ENCODE results near the gene DNAAF5. TPM values are rescaled to one million over a fixed set of nuclear protein-coding genes. Genes with fewer than 3 reads are reported as not detected.
"Not testable (repeated sequence)": the region's sequence is repeated elsewhere in the genome, so short reads cannot be mapped to it uniquely, and the experiment has no call there.

The DNAAF5 gene
- total RNA-seq, 4 donors from 2014 or later: 19.0 to 25.3 (median 24.1) TPM

- DNase-seq (ENCODE audit: low spot score in 2 of 2): no peak
- TF ChIP-seq CTCF (IDR thresholded peaks at IDR 0.05) (no peak), POLR2A (IDR thresholded peaks at IDR 0.05) (no peak)
- H3K4me3 ChIP-seq (ENCODE audit: low read depth, poor library complexity, severe bottlenecking): no peak overlapping the region
- intact Hi-C loops (cut with DNase I; ENCODE audit: low total_unique reads): no loop called here
- 89 to 91% methylated on average over 26 of the region's 26 CpGs for WGBS, 2 donors
These were observed 23.8 kb downstream of the DNAAF5 start for GRCh38 chr7:750111-750905.

GRCh38 chr7:751826-752225, 25.3 kb downstream of the DNAAF5 start:
- intact Hi-C loops (cut with DNase I; ENCODE audit: low total_unique reads): no loop called here
- WGBS, 2 donors: 86 to 90% methylated on average over 15 of the region's 15 CpGs
- H3K4me3 ChIP-seq (ENCODE audit: low read depth, poor library complexity, severe bottlenecking): no peak overlapping the region
- DNase-seq (ENCODE audit: low spot score in 2 of 2): no peak
- no peak for TF ChIP-seq CTCF (IDR thresholded peaks at IDR 0.05)
- TF ChIP-seq POLR2A (IDR thresholded peaks at IDR 0.05): no peak

GRCh38 chr7:752256-752655, 25.8 kb downstream of the DNAAF5 start:
- 83 to 85% methylated on average over 33 of the region's 33 CpGs for WGBS, 2 donors
- DNase-seq (ENCODE audit: low spot score in 2 of 2); H3K4me3 ChIP-seq (ENCODE audit: low read depth, poor library complexity, severe bottlenecking); intact Hi-C loops (cut with DNase I; ENCODE audit: low total_unique reads): not testable (repeated sequence)

GRCh38 chr7:753190-753589, 26.7 kb downstream of the DNAAF5 start:
- no peak for DNase-seq (ENCODE audit: low spot score in 2 of 2)
- H3K4me3 ChIP-seq (ENCODE audit: low read depth, poor library complexity, severe bottlenecking): no peak overlapping the region
- intact Hi-C loops (cut with DNase I; ENCODE audit: low total_unique reads): no loop called here
- 94 to 96% methylated on average over 17 of the region's 17 CpGs for WGBS, 2 donors
- TF ChIP-seq CTCF (IDR thresholded peaks at IDR 0.05): no peak
- TF ChIP-seq POLR2A (IDR thresholded peaks at IDR 0.05): no peak

- no peak for TF ChIP-seq POLR2A (IDR thresholded peaks at IDR 0.05)
- TF ChIP-seq CTCF (IDR thresholded peaks at IDR 0.05): no peak
- 93 to 94% methylated on average over 45 to 47 of the region's 49 CpGs for WGBS, 2 donors
- no peak overlapping the region for H3K4me3 ChIP-seq (ENCODE audit: low read depth, poor library complexity, severe bottlenecking)
- DNase-seq (ENCODE audit: low spot score in 2 of 2): no peak
- intact Hi-C loops (cut with DNase I; ENCODE audit: low total_unique reads): no loop called here
These were observed 28.3 kb downstream of the DNAAF5 start for GRCh38 chr7:754531-755412.

- no peak for DNase-seq (ENCODE audit: low spot score in 2 of 2)
- TF ChIP-seq POLR2A (IDR thresholded peaks at IDR 0.05) (no peak), CTCF (IDR thresholded peaks at IDR 0.05) (no peak)
- H3K4me3 ChIP-seq (ENCODE audit: low read depth, poor library complexity, severe bottlenecking): no peak overlapping the region
- WGBS, 2 donors: 84% methylated on average over 9 of the region's 9 CpGs
- intact Hi-C loops (cut with DNase I; ENCODE audit: low total_unique reads): no loop called here
These were observed 28.9 kb downstream of the DNAAF5 start for GRCh38 chr7:755413-755805.

All from lower leg skin (tissue), 4 donors.